HG02973 (cell line): ENCODE measurements around the gene CLSTN1.
"Not testable (repeated sequence)": the region's sequence is repeated elsewhere in the genome, so short reads cannot be mapped to it uniquely, and the experiment has no call there.

Experiments used
- ATAC-seq: cut with Tn5 transposase; IDR thresholded peaks from one replicate; pipeline ENCODE4 v1.9.1; 2021; ENCODE audit warnings: moderate library complexity; ENCODE audit not compliant: unreplicated experiment

Gene CLSTN1

GRCh38 chr1:9766759-9767442, 56.9 kb downstream of the CLSTN1 start:
- ATAC-seq, result no peak

GRCh38 chr1:9764550-9764949, 59.2 kb downstream of the CLSTN1 start:
- ATAC-seq, result no peak

GRCh38 chr1:9763914-9764313, 59.9 kb downstream of the CLSTN1 start:
- ATAC-seq, result no peak

GRCh38 chr1:9762446-9762845, 61.3 kb downstream of the CLSTN1 start:
- ATAC-seq, result not testable (repeated sequence)

GRCh38 chr1:9761855-9762254, 61.9 kb downstream of the CLSTN1 start:
- no peak for ATAC-seq

GRCh38 chr1:9760824-9761223, 62.9 kb downstream of the CLSTN1 start:
- ATAC-seq, result no peak

DNA sequence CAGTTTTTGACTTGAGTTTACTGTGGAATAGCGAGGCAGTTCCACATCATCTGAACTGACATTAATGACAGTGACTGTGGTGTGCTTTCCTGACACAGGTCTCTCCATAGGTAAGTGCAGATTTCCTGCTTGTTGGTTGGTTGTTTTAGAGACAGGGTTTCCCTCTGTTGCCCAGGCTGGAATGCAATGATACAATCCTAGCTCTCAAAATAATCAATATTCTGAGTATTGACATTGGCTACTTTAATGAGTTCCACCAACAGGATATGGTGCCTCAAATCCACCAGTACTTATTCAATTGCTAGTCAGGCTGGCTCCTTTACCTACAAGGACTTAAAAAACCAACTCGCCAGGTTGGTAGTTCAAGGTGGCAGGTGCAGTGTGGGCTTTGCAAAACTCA, 63.8 kb downstream of the CLSTN1 start:
- ATAC-seq, result no peak

DNA sequence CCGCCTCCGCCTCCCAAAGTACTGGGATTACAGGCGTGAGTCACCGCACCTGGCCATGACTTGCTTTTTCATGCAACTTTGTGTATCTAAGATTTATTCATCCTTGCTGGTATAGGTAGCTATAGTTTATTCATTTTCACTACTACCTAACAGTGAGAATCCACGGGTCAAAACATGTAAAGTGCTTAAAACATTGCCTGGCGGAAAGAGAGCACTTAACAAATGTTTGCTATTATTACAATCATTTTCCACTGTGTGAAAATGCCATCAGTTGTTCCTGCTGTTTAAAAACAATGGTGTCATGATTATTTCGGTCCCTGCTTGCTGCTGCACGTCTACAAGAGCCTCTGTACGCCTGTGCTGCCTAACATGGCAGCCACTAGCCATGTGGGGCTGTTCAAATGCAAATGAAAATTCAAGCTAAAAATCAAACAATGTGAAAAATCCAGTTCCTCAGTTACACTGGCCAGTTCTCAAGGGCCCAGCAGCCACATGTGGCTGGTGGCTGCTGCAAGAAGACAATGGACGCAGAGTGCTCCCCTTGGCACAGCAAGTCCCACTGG, 65.1 kb downstream of the CLSTN1 start:
- ATAC-seq, result no peak

DNA sequence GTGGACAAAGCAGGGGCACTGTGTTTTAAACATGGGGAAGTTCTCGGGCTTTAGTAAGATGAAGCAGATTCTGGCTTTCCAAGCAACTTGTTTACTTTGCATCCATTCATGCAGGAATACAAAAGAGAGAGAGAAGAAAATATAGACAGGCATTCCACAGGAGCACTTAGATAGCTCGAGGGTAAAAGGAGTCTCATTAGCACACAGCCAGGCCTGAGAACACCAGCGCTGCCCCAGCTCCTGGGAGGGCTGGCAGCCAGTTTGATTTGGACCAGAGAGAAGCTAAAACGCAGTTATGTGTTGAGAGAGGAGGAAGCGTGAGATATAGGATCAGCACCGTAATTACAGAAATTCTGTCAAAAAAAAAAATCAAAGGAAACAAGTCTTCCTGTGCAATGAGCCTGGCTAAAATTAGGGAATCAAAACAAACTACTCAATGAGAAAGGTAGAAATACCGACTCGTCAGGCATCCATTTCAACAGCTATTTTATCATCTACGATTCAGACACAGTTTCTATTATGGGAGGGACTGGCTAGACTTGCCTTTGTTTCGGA, 68.2 kb downstream of the CLSTN1 start:
- no peak for ATAC-seq

- ATAC-seq, result no peak
Observed at GRCh38 chr1:9753121-9753531, 70.6 kb downstream of the CLSTN1 start.

- no peak for ATAC-seq
Observed at GRCh38 chr1:9751971-9752370, 71.8 kb downstream of the CLSTN1 start.

DNA sequence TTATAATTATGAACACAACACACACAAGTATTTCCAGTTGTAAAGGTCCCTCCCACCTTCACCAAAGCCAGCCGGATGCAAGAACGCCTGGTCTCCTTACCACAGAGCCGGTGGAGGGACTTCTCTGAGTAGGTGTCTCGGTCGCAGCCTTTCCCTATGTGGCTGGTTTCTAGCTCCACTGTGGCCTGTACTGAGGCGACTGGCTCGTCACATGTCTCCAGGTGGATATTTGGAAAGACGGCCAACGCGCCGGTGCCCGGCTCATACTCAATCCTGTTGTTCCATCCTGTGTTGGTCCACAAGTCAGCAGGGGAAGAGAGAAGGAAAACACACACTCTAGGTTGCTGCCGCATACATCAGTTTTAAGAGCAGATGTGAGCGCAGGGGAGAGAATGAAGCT, 74.4 kb downstream of the CLSTN1 start:
- ATAC-seq, result no peak

- ATAC-seq, result not testable (repeated sequence)
Observed at GRCh38 chr1:9748391-9748790, 75.4 kb downstream of the CLSTN1 start.

- no peak for ATAC-seq
Observed at GRCh38 chr1:9746651-9747050, 77.1 kb downstream of the CLSTN1 start.

DNA sequence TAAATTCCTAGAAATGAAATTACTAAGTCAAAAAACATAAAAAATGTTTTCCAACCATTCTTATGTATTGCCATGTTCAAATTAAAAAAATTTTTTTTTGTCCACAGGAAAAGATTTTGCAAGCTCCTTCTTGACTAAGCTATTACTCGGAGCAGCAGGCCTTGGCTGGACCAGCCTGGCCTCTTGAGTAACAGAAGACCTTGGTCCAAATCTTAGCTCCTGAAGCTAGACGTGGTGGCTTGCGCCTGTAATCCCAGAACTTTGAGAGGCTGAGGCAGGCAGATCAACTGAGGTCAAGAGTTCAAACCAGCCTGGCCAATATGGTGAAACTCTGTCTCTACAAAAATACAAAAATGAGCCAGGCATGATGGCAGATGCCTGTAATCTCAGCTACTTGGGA, 77.6 kb downstream of the CLSTN1 start:
- ATAC-seq, result no peak

DNA sequence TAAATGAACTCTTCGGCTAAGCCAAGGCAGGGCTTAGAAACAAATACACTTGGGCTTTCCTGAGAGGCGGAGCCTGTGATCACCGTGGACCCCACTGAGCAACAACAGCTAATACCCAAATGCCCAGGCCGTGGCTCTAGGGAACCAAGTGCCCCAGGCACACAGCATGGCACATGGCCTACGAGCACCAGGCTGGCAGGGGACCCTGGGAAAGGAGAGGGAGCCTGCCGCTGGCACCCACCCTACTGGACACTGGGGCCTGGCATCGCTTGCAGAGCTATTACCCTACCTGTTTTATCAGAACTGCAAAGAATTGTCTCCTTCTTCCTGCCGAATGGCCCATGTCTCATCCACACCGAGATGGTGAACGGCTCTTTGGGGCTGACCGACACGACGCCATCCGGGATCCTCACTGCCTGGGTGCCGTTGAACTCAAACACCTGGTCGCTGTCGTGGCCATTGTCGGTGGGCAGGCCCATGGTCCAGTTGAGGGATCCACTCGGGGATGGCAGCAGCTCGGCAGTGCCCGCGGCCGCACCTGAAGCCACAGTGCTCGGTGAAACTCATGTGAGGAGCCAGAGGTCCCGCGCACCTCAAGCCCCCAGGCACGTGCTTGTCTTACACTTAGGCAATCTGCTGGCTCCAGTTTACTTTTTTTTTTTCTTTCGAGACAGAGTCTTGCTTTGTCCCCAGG, 79.5 kb downstream of the CLSTN1 start:
- ATAC-seq, result no peak

DNA sequence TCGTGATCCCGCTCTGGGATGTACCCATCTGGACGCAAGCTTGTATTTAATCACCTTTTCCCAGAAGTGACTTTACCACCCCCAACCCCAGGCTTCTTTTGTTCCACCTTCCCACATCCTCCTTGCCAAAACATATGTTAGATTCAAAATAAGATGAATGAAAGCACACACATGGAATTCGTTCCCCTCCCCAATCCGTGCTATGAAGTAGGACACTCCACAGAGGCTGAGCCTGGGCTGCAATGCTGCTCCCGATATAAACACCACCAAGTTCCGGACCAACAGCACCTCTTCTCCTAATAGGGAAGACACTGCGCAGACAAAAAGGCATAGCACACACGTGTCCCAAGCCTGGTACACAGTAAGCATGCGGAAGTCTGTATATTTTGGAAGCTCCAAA, 86.1 kb downstream of the CLSTN1 start:
- ATAC-seq, result no peak

DNA sequence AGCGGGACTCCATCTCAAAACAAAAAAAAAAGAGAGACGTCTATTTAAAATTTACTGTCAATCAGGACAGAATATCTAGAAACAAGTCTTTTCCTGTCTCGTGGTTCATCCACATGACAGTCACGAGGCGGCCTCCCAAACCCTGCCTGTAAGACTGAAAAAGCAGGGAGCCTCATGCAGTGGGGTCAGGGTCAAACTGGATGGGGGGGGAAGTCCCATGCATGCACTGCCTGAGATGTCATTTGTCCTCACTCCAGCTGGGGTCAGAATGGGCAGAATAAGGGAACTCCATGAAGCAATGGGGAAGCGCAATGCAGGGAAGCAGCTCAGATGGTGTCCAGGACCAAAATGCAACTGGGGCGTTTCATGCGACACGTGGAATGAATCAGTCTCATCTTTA, 86.7 kb downstream of the CLSTN1 start:
- no peak for ATAC-seq

DNA sequence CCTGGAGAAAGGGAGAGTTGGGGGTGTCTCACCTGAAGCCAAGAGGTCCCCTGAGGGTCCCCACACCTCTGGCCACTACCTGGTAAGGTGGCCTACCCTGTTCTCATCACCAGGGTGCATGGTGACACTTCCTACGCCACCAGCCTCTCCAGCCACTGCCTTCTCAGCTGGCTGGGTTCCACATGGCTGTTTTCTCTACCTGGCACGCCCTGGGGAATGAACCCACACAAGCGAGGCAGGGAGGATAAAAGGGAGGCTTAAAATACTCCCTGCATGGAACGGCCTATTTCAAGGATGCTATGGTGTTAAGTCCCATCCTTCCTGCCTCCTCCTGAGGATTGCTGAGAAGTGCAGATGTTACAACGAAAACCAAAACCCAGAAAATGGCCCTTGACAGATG, 87.5 kb downstream of the CLSTN1 start:
- ATAC-seq, result no peak

GRCh38 chr1:9735800-9736199, 88.0 kb downstream of the CLSTN1 start:
- no peak for ATAC-seq

DNA sequence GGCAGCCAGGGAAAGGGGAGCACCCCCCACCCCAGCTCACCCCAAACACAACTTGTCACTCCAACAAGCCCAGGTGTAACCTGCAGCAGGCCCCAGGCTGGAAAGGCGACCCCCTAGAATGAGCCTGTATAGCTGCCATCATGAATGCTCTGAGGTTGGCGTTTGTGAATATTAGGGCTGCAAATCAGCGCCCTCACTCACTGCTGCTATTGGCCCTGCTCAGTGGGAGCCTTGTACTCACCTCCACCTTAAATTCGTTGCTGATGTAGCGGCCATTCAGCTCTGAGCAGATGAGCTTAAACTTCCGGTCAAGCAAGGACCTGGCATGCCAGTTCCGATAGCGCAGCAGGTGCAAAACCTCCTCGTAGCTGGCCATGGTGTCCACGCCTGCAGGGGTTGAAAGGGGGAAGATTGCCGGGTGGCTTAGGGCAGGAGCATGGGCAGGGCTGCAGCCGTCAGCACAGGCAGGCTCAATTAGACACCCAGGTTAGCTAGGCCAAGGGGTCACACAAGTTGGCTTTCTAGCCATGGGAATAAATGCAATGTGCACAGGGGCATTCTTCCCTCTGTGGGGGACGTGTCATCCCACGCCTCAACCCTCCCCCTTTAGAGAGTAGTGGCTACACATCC, 90.5 kb downstream of the CLSTN1 start:
- no peak for ATAC-seq
